OCI-LY3 (cell line): ENCODE results near the gene RTP1.

ENCODE experiments used
- EZH2phosphoT487 ChIP-seq: fragments of 200-600 bp; shearing (Covaris generic); IDR thresholded peaks from 2 replicates; pipeline ENCODE4 v1.6.1; 2018; ENCODE audit warnings: antibody characterized with exemption, mixed run types, low read depth
- TF ChIP-seq, protein P1 (sequence below): fragments of 200-600, 300-600 bp; sonication (generic); IDR thresholded peaks from 2 replicates; pipeline ENCODE4 v1.5.1; 2014; ENCODE audit warnings: antibody characterized with exemption, low read length, low read depth

- TF ChIP-seq, protein P1, sequence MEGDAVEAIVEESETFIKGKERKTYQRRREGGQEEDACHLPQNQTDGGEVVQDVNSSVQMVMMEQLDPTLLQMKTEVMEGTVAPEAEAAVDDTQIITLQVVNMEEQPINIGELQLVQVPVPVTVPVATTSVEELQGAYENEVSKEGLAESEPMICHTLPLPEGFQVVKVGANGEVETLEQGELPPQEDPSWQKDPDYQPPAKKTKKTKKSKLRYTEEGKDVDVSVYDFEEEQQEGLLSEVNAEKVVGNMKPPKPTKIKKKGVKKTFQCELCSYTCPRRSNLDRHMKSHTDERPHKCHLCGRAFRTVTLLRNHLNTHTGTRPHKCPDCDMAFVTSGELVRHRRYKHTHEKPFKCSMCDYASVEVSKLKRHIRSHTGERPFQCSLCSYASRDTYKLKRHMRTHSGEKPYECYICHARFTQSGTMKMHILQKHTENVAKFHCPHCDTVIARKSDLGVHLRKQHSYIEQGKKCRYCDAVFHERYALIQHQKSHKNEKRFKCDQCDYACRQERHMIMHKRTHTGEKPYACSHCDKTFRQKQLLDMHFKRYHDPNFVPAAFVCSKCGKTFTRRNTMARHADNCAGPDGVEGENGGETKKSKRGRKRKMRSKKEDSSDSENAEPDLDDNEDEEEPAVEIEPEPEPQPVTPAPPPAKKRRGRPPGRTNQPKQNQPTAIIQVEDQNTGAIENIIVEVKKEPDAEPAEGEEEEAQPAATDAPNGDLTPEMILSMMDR = no peak
- no peak for TF ChIP-seq EZH2phosphoT487
These were observed 32.7 kb downstream of the RTP1 start for GRCh38 chr3:187230011-187230410.
